Suppressor macrophage treated with lipopolysaccharide for 1 hour (primary cell): ENCODE data around the gene FAM229B.

Source experiments
- DNase-seq, 3 donors: peaks; one replicate each; pipeline ENCODE4 v3.0.0-alpha.2; 2020 to 2022

The FAM229B gene

DNA sequence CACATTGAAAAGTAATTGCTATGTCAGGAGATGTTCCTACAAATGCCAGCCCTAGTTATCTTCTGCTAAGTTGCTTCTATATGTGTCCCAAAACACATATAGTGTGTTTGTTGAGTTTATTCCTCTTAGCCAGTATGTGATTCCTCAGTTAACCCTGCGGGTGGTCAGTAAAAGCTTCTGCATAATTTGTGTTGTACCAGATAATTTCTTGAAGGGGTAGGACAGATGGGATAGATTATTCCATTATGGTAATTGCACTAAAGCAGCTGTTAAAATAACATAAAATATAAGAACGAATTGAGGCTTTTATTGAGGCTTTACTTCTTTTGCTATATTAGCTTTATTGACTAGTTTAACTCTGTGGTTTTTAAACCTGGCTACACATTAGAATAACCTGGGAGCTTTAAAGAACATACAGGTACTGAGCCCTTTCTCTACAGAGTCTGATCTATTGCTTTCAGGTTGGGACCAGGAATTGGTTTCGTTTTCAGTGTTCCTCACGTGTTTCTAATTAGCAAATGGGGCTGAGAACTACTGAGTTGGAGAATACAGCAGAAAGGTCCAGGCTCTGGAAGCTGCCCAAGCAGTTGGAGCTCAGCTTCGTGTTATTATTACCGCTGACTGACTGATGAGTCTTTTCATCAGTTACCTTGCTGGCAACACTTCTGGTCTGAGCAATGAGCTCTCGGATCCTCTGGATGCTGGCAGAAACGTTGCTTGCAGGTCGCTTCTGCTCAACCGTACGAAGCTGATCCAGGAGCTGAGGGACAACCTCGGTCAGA lies 56.9 kb downstream of the FAM229B start:
- no peak for DNase-seq

DNA sequence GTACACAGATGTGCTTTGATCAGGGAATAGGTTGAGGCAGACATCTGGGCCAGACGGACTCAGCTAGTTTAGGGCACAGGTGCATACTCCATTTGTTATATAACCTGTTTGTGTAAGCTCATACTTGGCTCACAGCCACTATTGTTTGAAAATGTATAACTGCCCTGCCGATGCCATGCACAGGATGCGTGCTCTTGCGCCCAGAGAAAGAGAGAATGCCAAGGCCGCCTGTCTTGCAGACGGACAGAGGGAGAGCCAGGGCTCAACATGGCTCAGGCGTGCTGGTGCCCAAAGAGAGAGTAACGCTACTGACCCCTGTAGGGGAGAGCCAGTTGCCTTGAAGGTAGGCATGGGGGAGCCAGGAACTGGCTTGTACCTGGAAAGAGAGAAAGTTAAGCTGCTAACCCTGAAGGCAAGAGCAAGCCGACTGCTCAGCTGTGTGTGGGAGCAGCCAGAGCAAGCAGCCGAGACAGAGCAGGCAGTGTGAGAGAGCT lies 57.7 kb downstream of the FAM229B start:
- no peak for DNase-seq

DNA sequence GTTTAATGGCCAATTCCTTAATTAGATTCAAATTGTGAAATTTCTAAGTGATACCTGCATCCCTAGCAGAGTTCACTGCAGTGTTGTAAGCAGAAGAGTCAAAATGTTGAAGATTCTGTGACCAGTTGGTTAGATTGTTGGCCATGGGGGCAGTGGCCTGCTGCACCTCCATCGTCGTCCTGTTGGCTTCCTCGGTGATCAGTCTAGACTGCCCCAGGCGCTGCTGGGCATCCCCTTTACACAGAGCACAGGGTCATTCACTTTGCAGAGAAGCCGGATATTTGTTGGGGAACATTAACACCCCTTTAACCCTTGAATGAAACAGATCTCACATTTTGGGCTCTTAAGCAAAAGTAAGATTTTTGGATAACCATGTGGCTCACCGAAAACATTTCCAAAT lies 60.7 kb downstream of the FAM229B start:
- DNase-seq, result no peak

DNA sequence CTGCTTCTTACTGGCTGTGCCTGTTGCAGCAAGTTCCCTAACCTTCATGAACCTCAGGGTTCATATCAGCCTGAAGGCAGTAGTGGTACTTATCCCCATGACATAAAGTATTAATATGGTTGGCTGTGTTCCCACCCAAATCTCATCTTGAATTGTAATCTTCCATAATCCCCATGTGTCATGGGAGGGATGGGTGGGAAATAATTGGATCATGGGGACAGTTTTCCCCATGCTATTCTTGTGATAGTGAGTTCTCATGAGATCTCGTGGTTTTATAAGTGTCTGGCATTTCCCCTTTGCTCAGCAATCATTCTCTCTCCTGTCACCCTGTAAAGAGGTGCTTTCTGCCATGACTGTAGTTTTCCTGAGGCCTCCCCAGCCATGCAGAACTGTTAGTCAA lies 61.8 kb downstream of the FAM229B start:
- peak; percentile 22 to 58 (median 38) for DNase-seq

DNA sequence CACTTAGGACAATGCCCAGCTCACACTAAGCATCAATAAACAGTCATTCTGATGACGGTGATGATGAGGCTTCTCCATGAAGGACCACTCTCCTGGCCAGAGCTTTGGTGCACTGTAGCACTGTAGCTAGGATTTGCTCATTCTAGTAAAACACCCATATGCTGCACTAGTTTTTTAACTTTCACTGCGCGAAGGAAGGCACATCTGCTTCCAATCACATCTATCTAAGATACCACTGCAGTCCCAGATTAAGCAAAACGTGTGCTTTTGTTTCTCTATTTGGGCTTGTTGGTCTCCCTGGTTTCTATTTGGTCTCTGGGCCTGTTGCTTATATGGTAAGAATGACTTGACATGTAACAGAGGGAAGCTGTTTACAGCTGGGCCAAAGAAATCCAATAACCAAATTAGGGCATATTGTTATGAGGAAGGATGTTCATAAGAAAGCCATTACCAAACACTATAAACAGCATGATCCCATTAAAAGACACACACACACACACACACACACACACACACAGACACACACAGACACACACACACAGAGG lies 62.4 kb downstream of the FAM229B start:
- no peak for DNase-seq

DNA sequence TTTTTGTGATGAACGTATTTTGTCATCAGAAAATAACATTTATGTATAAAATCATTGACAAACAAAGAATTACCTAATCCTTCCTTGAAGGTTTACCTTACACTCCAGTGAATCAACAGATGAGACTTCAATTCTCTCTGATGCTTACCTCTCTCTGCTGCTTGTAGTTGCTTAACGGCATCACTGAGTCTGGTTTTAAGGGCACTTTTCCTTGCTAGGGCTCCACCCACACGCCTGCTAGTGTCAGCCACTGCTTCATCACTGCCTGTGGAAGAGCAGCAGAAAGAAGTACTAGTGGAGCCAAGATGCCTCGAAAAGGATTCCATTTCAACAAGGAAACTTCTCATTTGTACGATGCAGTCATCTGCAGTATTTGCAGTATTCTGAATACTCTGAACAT lies 63.0 kb downstream of the FAM229B start:
- peak in 1 of 3 donors; percentile 15 for DNase-seq
